Measurements from ENCODE around the gene DGKG. TPM values are rescaled to one million over a fixed set of nuclear protein-coding genes. Genes with fewer than 3 reads are reported as not detected.

The DGKG gene
- total and polyA plus RNA-seq, 2 of the 8 experiments (the other 6 are each of a cell fraction or from before 2014, with no cell fraction given): 0.30 to 0.48 TPM

GRCh38 chr3:186152889-186153292 lies 209.1 kb downstream of the DGKG start:
- H3K4me3 ChIP-seq (ENCODE audit: extremely low read depth in 1 of 4, insufficient read depth in 2 of 4, low read depth in 3 of 4, low read length in 4 of 4): no peak overlapping the region
- no peak overlapping the region for H3K18ac ChIP-seq (ENCODE audit: extremely low read depth, low read length)
- no peak overlapping the region for H3K4ac ChIP-seq (replicated peaks; ENCODE audit: insufficient read length, low read depth, low read length)
- no peak overlapping the region for H3K27ac ChIP-seq (ENCODE audit: low read depth, low read length)
- H2AFZ ChIP-seq (ENCODE audit: low read length): no peak overlapping the region
- CTCF ChIA-PET (ENCODE audit: partially characterized antibody): interaction anchor here (0.5 kb wide), 1 partner anchor 87 kb away, joined by 3 read pairs; no protein-coding TSS in a partner anchor
- no peak overlapping the region for H2BK120ac ChIP-seq (replicated peaks; ENCODE audit: low read depth, low read length)
- no peaks in the 10 kb centered on the region for H3K27me3 ChIP-seq (replicated peaks in 1 of 4; ENCODE audit: control insufficient read depth in 3 of 4, extremely low read depth in 1 of 4, insufficient read depth in 3 of 4, low read length in 3 of 4)
- H3K9ac ChIP-seq (replicated peaks in 1 of 4; ENCODE audit: extremely low read depth in 1 of 4, low read depth in 3 of 4, low read length in 3 of 4): no peak overlapping the region
- no peak overlapping the region for H3K23ac ChIP-seq (ENCODE audit: insufficient read length)
- no peak overlapping the region for H3K56ac ChIP-seq (replicated peaks; ENCODE audit: insufficient read length, low read depth, low read length)
- H3K9me3 ChIP-seq (ENCODE audit: insufficient read depth in 2 of 2, low read depth in 1 of 2, low read length in 1 of 2): no peaks in the 10 kb centered on the region
- peaks cover 0 to 1% of the 10 kb centered on the region in 2 experiments for H4K20me1 ChIP-seq (replicated peaks in 1 of 2; ENCODE audit: control insufficient read depth in 1 of 2, insufficient read depth in 2 of 2, low read length in 2 of 2)
- no peaks in the 10 kb centered on the region for H3K36me3 ChIP-seq (ENCODE audit: control insufficient read depth in 2 of 4, insufficient read depth in 4 of 4, low read length in 3 of 4)
- POLR2A ChIA-PET (ENCODE audit: partially characterized antibody): interaction anchor here (0.7 kb wide), 1 partner anchor 32 kb away, joined by 3 read pairs; no protein-coding TSS in a partner anchor
- no peak for DNase-seq (ENCODE audit: low read depth in 1 of 2, low spot score in 2 of 2)
- H2BK5ac ChIP-seq (ENCODE audit: low read depth, low read length): no peak overlapping the region
- H4K5ac ChIP-seq (ENCODE audit: insufficient read length, low read depth, low read length): no peak overlapping the region
- TF ChIP-seq POLR2AphosphoS5 (IDR thresholded peaks at IDR 0.05; ENCODE audit: low read depth, low read length): no peak
- TF ChIP-seq SAP30 (IDR thresholded peaks at IDR 0.05; ENCODE audit: insufficient read depth, insufficient replicate concordance, low read length): no peak
- TF ChIP-seq NANOG (IDR thresholded peaks at IDR 0.05; ENCODE audit: insufficient read depth, low read depth, low read length, poor library complexity, severe bottlenecking): no peak
- TF ChIP-seq POLR2A (IDR thresholded peaks at IDR 0.05; ENCODE audit: control extremely low read depth in 1 of 2, low read depth in 2 of 2, low read length in 2 of 2): no peak
- no peak overlapping the region for H3K14ac ChIP-seq (ENCODE audit: insufficient read length)
- H2BK20ac ChIP-seq (ENCODE audit: low read length): no peak overlapping the region
- H3K79me2 ChIP-seq (ENCODE audit: control insufficient read depth in 1 of 2, insufficient read depth in 2 of 2, low read length in 2 of 2): no peaks in the 10 kb centered on the region
- H3K4me1 ChIP-seq (replicated peaks in 1 of 4; ENCODE audit: control insufficient read depth in 3 of 4, insufficient read depth in 4 of 4, low read length in 3 of 4): no peaks in the 10 kb centered on the region
- no peak overlapping the region for H3K4me2 ChIP-seq (ENCODE audit: insufficient read depth in 1 of 2, low read depth in 2 of 2, low read length in 2 of 2)
- no peak overlapping the region for H4K8ac ChIP-seq (ENCODE audit: extremely low read depth, insufficient read depth, low read length)
- H3K79me1 ChIP-seq (ENCODE audit: low read depth, low read length): no peaks in the 10 kb centered on the region
- H2BK12ac ChIP-seq (ENCODE audit: low read depth, low read length): no peak overlapping the region
- WGBS, 2 experiments (ENCODE audit: extremely low coverage in 1 of 2, insufficient coverage in 1 of 2, insufficient read length in 1 of 2, insufficient replicate concordance in 2 of 2, low coverage in 1 of 2, low lambda C conversion rate in 2 of 2, missing lambda C conversion rate in 1 of 2): 86% methylated on average over 8 of the region's 9 CpGs; no CpG with 5 or more reads in 1 of the 2 experiments
- H2AK5ac ChIP-seq (ENCODE audit: low read depth, low read length): no peak overlapping the region
- 0 out of 2 replicates have a peak, but pooled peaks cover 2% of the 10 kb centered on the region for H3K23me2 ChIP-seq (ENCODE audit: low read depth, low read length)
- FAIRE-seq: no peak
- no peak overlapping the region for H4K91ac ChIP-seq (replicated peaks; ENCODE audit: insufficient read length, low read length)
- H2BK15ac ChIP-seq (ENCODE audit: low read length): no peak overlapping the region
